Purkinje cell (primary cell): Measurements from ENCODE around the gene NEUROD2. TPM values are rescaled to one million over a fixed set of nuclear protein-coding genes. Genes with fewer than 3 reads are reported as not detected.

Source experiments
- polyA plus RNA-seq: library from polyadenylated mRNA; unstranded; fragments of >200 nt; fragmentation: Nextera tagmentation; gene quantifications from 2 replicates; pipeline ENCODE4 v1.2.1, GENCODE V29; 2014

Gene NEUROD2
- polyA plus RNA-seq, result 0.36 and 2.9 TPM in 2 replicates

GRCh38 chr17:39607851-39608130, at the start of gene NEUROD2:
Gene NEUROD2 (minus strand): TSS chr17:39607920. CDS start chr17:39606599, 1,321 bp downstream.

GRCh38 chr17:39636927-39637736, 29.4 kb upstream of the NEUROD2 start, which contains the start of gene STARD3:
Gene STARD3 (plus strand): TSS chr17:39637144. CDS start chr17:39653532, 16,388 bp downstream.

GRCh38 chr17:39626171-39627046, 18.7 kb upstream of the NEUROD2 start, which contains the start of gene PPP1R1B:
Gene PPP1R1B (plus strand): TSS chr17:39626952. CDS start chr17:39627393, 441 bp downstream.

Other genes with a start within 250 kb of the NEUROD2 start
- gene FBXL20, start 206.3 kb downstream of the NEUROD2 start, polyA plus RNA-seq, result 2.2 and 4.6 TPM in 2 replicates
- gene MED1, start 156.7 kb downstream of the NEUROD2 start, polyA plus RNA-seq, result 4.2 and 4.3 TPM in 2 replicates
- 4.1 and 4.6 TPM in 2 replicates for gene CDK12, start 146.4 kb downstream of the NEUROD2 start, polyA plus RNA-seq
- 272 and 400 TPM in 2 replicates for gene PPP1R1B, start 19.0 kb upstream of the NEUROD2 start, polyA plus RNA-seq
- 0.32 and 1.5 TPM in 2 replicates for gene STARD3, start 29.2 kb upstream of the NEUROD2 start, polyA plus RNA-seq
- gene TCAP, start 57.4 kb upstream of the NEUROD2 start, polyA plus RNA-seq, result 0.14 TPM in 1 of 2 replicates, not detected in the other
- gene PNMT, start 60.5 kb upstream of the NEUROD2 start, polyA plus RNA-seq, result 0.20 and 1.0 TPM in 2 replicates
- 1.3 and 3.5 TPM in 2 replicates for gene PGAP3, start 80.1 kb upstream of the NEUROD2 start, polyA plus RNA-seq
- gene ERBB2, start 92.1 kb upstream of the NEUROD2 start, polyA plus RNA-seq, result 0.39 and 1.8 TPM in 2 replicates
- 127 and 130 TPM in 2 replicates for gene MIEN1, start 122.6 kb upstream of the NEUROD2 start, polyA plus RNA-seq
- gene GRB7, start 130.0 kb upstream of the NEUROD2 start, polyA plus RNA-seq, result not detected in 2 replicates